Natural killer cell (primary cell): Measurements from ENCODE around the gene SNX19. TPM values are rescaled to one million over a fixed set of nuclear protein-coding genes. Genes with fewer than 3 reads are reported as not detected.

Source experiments
- ATAC-seq, 3 donors: fragments of 150-1000 bp in 2 of 3; fragments of 200-7000 bp in 1 of 3; cut with Tn5 transposase; 1 replicate in 1 of 3; 2 replicates in 2 of 3; pipeline ENCODE4 v1.10.0; 2021; ENCODE audit warnings: mild to moderate bottlenecking in 2 of 3, moderate library complexity in 2 of 3
- DNase-seq, 2 donors: peaks; one replicate each; pipeline versions ENCODE4 v3.0.0 to v3.0.0-alpha.2; 2013 to 2021; ENCODE audit warnings: mixed read lengths in 1 of 2
- H3K27ac ChIP-seq: one replicate; pipeline ENCODE4 v1.5.1; 2013; ENCODE audit warnings: mild to moderate bottlenecking, low read length
- H3K27me3 ChIP-seq: one replicate; pipeline ENCODE4 v1.6.1; 2013; ENCODE audit warnings: low read length; ENCODE audit not compliant: control insufficient read depth, insufficient read depth
- H3K36me3 ChIP-seq: one replicate; pipeline ENCODE4 v1.6.1; 2013; ENCODE audit warnings: low read length; ENCODE audit not compliant: control insufficient read depth, insufficient read depth
- H3K4me1 ChIP-seq: one replicate; pipeline ENCODE4 v1.6.1; 2013; ENCODE audit warnings: low read length; ENCODE audit not compliant: control insufficient read depth, insufficient read depth
- H3K4me3 ChIP-seq: one replicate; pipeline ENCODE4 v1.5.1; 2013; ENCODE audit warnings: low read length
- H3K9me3 ChIP-seq: one replicate; pipeline ENCODE4 v1.6.1; 2013; ENCODE audit warnings: low read length; ENCODE audit not compliant: control insufficient read depth, insufficient read depth
- H3K27ac Mint-ChIP-seq, 2 donors: one replicate each; pipeline ENCODE4 v1.8.0; 2022; ENCODE audit warnings: mild to moderate bottlenecking in 2 of 2, mixed read lengths in 2 of 2, moderate library complexity in 1 of 2
- H3K27me3 Mint-ChIP-seq, 2 donors: one replicate each; pipeline ENCODE4 v1.8.0; 2022; ENCODE audit warnings: low read depth in 2 of 2, mixed read lengths in 2 of 2
- H3K36me3 Mint-ChIP-seq: one replicate; pipeline ENCODE4 v1.8.0; 2022; ENCODE audit warnings: mixed read lengths
- H3K4me1 Mint-ChIP-seq, 2 donors: one replicate each; pipeline ENCODE4 v1.8.0; 2022; ENCODE audit warnings: mixed read lengths in 2 of 2
- H3K4me3 Mint-ChIP-seq: one replicate; pipeline ENCODE4 v1.8.0; 2022; ENCODE audit warnings: mild to moderate bottlenecking, moderate library complexity, mixed read lengths
- H3K9me3 Mint-ChIP-seq, 2 donors: one replicate each; pipeline ENCODE4 v1.8.0; 2022; ENCODE audit warnings: mixed read lengths in 2 of 2
- WGBS: methylation state at CpG from one replicate; pipeline ENCODE4 v1.1.7; 2013; ENCODE audit warnings: missing lambda C conversion rate; ENCODE audit not compliant: insufficient coverage; 5-methylcytosine and 5-hydroxymethylcytosine counted together
- intact Hi-C: fragments of 100-400 bp; cut with micrococcal nuclease; formaldehyde crosslinking; loops from one replicate; pipeline ENCODE4 v1.14.2; 2022
- total RNA-seq, 4 donors: library from RNA; stranded (reverse); fragments of 120-200 nt in 1 of 4; gene quantifications; one replicate each; pipeline versions ENCODE4 v1.2.3 to v1.2.4, GENCODE V29; 2013 to 2022
- TF ChIP-seq, protein P1 (sequence below): fragments of 200-600 bp; IDR thresholded peaks from one replicate; pipeline ENCODE4 v1.8.0; 2022; ENCODE audit warnings: antibody characterized with exemption

The SNX19 gene
- total RNA-seq, 3 donors from 2014 or later (not counting 1 experiment from before 2014, with no cell fraction given), result 65.4 to 76.6 (median 72.0) TPM

DNA sequence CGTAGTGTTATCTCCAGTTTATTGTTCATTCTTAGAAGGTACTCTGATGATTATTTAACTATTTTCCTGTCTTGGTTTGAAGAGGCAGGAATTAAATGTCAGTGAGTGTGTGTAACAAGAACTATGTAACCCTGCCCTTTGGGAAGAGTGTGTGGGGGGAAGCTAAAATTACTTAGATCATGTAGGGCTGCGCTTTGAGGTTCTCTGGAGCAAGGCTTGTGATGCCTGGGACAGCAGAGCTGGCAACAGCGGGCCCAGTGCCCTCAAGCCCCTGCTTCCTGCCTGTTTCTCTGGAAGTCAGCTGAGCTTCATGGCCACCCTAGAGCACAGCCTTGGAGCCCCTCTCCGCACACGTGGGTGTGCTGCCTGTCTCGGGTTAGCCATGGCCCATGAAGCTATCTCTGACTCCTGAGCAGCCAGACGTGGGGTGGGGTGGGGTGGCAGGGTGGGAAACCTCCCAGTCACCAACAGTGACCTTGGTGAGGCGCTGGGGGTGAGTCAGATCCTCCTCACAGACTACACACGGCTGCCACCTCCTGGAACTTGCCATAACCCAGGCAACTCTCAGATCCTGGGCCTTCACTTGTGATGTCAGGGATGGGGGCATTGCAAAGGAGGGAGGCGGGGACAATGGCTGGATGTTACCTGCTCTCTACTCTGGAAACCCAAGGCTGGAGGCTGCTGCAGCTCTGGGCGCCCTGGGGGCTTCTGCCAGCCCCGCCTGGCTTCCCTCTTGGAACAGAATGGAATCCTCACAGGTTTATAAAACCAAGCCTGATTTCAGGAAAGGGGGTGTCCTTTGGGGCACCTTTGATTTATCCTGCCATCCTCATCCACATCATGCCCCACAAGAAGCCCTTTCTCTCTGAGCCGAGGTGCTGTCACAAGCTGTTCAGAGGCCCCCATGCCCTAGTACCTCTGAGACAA, 88.6 kb downstream of the SNX19 start:
- TF ChIP-seq, protein P1, sequence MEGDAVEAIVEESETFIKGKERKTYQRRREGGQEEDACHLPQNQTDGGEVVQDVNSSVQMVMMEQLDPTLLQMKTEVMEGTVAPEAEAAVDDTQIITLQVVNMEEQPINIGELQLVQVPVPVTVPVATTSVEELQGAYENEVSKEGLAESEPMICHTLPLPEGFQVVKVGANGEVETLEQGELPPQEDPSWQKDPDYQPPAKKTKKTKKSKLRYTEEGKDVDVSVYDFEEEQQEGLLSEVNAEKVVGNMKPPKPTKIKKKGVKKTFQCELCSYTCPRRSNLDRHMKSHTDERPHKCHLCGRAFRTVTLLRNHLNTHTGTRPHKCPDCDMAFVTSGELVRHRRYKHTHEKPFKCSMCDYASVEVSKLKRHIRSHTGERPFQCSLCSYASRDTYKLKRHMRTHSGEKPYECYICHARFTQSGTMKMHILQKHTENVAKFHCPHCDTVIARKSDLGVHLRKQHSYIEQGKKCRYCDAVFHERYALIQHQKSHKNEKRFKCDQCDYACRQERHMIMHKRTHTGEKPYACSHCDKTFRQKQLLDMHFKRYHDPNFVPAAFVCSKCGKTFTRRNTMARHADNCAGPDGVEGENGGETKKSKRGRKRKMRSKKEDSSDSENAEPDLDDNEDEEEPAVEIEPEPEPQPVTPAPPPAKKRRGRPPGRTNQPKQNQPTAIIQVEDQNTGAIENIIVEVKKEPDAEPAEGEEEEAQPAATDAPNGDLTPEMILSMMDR, result no peak
- Mint-ChIP-seq H3K9me3 (no peaks in the 10 kb centered on the region), H3K4me3 (no peak overlapping the region), H3K27ac (no peak overlapping the region), H3K27me3 (peaks cover 0 to 7% of the 10 kb centered on the region in 2 donors), H3K36me3 (no peaks in the 10 kb centered on the region), H3K4me1 (no peaks in the 10 kb centered on the region)
- Histone ChIP-seq H3K9me3 (no peaks in the 10 kb centered on the region), H3K4me1 (no peaks in the 10 kb centered on the region), H3K36me3 (no peaks in the 10 kb centered on the region), H3K27ac (no peak overlapping the region), H3K4me3 (no peak overlapping the region), H3K27me3 (no peaks in the 10 kb centered on the region)
- ATAC-seq, result peak in 2 of 3 donors; percentile 61 to 63
- intact Hi-C loops, result no loop called here
- WGBS, result 73% methylated on average over 9 of the region's 13 CpGs
- peak in 1 of 2 donors; percentile 10 for DNase-seq

DNA sequence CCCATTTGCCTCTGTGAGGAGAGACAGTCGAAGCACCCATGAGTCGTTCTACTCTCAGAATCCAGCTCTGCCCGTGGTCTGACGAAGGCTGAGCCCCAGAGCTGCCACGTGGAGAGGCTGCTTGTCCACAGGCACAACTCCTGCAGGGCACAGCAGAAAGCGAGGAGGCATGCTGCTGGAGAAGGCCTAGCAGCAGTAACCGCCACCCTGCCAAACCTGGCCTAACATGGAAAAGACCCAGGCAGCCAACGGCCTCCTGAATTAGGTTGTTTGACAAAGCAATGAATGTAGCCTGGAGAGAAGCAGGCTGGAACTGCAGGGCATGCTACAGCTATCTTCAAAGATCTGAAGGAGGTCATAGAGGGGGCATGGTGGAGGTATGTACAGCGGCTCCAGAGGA, 89.7 kb downstream of the SNX19 start:
- Mint-ChIP-seq H3K36me3 (no peaks in the 10 kb centered on the region), H3K4me3 (no peak overlapping the region), H3K9me3 (no peaks in the 10 kb centered on the region), H3K27me3 (peaks cover 0 to 7% of the 10 kb centered on the region in 2 donors), H3K27ac (no peak overlapping the region), H3K4me1 (no peaks in the 10 kb centered on the region)
- Histone ChIP-seq H3K36me3 (no peaks in the 10 kb centered on the region), H3K9me3 (no peaks in the 10 kb centered on the region), H3K4me3 (no peak overlapping the region), H3K27ac (no peak overlapping the region), H3K27me3 (no peaks in the 10 kb centered on the region), H3K4me1 (no peaks in the 10 kb centered on the region)
- TF ChIP-seq, protein P1, result no peak
- DNase-seq, result no peak
- intact Hi-C loops, result no loop called here
- ATAC-seq, result no peak
- 85% methylated on average over 9 of the region's 9 CpGs for WGBS

DNA sequence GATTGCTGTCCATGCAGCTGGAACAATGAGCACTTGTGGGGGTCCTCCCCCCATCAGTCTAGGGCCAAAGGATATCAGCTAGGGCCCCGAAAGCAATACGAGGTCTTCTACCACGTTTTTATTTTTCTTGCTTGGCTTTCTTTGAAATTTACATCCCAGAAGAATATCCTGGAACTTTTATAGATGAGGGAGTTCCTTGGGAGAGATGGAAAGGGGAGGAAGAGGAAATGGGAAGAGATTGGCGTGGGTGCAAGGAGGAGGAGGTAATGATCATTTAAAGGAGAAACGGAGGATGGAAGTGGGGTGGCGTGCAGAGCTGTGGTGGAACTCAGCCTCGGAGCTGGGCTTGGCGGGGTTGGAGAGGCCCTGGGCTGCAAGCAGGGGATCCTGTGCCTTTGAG, 90.3 kb downstream of the SNX19 start:
- Histone ChIP-seq H3K4me1 (no peaks in the 10 kb centered on the region), H3K36me3 (no peaks in the 10 kb centered on the region), H3K27me3 (no peaks in the 10 kb centered on the region), H3K4me3 (no peak overlapping the region), H3K27ac (no peak overlapping the region), H3K9me3 (no peaks in the 10 kb centered on the region)
- Mint-ChIP-seq H3K4me1 (no peaks in the 10 kb centered on the region), H3K27ac (no peak overlapping the region), H3K9me3 (no peaks in the 10 kb centered on the region), H3K27me3 (peaks cover 5 to 7% of the 10 kb centered on the region in 2 donors), H3K4me3 (no peak overlapping the region), H3K36me3 (no peaks in the 10 kb centered on the region)
- DNase-seq (no peak), ATAC-seq (no peak)
- 88% methylated on average over 8 of the region's 8 CpGs for WGBS
- intact Hi-C loops, result no loop called here
- TF ChIP-seq, protein P1, result no peak
